Ovary (tissue), 3 donors: ENCODE results near the gene CD34.

Source experiments
- CTCF ChIP-seq, 3 donors: fragments of 450-650 bp in 2 of 3; fragments of 200-600 bp in 1 of 3; IDR thresholded peaks; one replicate each; pipeline versions ENCODE4 v1.5.1 to v1.8.0; 2016 to 2022; ENCODE audit warnings: antibody characterized with exemption in 3 of 3, mild to moderate bottlenecking in 1 of 3
- EP300 ChIP-seq: sonication (generic); formaldehyde crosslinking; IDR thresholded peaks from one replicate; pipeline ENCODE4 v1.6.1; 2017; ENCODE audit warnings: antibody characterized with exemption
- POLR2A ChIP-seq: fragments of 450-650 bp; IDR thresholded peaks from one replicate; pipeline ENCODE4 v1.6.1; 2017; ENCODE audit warnings: antibody characterized with exemption, mild to moderate bottlenecking, moderate library complexity
- donor health status: DM: no; HTN: no; CAD: no.

GRCh38 chr1:207875532-207875931 lies 35.4 kb downstream of the CD34 start:
- no peak for TF ChIP-seq POLR2A
- TF ChIP-seq CTCF (IDR thresholded peaks at IDR 0.05) = no peak
- TF ChIP-seq EP300 = no peak
